ENCODE data around the gene SLC22A7.

DNA sequence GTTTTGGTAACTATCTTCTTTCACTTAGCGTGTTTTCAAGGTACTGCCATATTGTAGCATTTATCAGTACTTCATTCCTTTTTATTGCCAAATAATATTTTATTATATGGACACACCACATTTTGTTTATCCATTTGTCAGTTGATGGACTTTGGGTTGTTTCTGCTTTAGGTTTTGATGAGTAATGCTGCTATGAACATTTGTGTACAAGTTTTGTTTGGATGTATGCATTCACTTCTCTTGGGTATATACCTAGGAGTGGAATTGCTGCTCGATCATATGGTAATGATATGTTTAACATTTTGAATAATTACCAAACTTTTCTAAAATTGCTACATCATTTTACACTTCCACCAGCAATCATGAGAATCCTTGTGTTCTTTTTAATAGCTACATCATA lies 6.4 kb upstream of the SLC22A7 start:
- TF ChIP-seq, protein P1, sequence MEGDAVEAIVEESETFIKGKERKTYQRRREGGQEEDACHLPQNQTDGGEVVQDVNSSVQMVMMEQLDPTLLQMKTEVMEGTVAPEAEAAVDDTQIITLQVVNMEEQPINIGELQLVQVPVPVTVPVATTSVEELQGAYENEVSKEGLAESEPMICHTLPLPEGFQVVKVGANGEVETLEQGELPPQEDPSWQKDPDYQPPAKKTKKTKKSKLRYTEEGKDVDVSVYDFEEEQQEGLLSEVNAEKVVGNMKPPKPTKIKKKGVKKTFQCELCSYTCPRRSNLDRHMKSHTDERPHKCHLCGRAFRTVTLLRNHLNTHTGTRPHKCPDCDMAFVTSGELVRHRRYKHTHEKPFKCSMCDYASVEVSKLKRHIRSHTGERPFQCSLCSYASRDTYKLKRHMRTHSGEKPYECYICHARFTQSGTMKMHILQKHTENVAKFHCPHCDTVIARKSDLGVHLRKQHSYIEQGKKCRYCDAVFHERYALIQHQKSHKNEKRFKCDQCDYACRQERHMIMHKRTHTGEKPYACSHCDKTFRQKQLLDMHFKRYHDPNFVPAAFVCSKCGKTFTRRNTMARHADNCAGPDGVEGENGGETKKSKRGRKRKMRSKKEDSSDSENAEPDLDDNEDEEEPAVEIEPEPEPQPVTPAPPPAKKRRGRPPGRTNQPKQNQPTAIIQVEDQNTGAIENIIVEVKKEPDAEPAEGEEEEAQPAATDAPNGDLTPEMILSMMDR (conservative IDR thresholded peaks at IDR 0.05; ENCODE audit: low read depth in 2 of 2), result no peak
- TF ChIP-seq EZH2 (IDR thresholded peaks at IDR 0.05; ENCODE audit: low read depth, unreplicated experiment) (no peak), POLR2AphosphoS5 (IDR thresholded peaks at IDR 0.05; ENCODE audit: low read depth) (no peak), CREB1 (CRISPR knock-in tag; IDR thresholded peaks at IDR 0.05; ENCODE audit: low read depth) (no peak), JUNB (IDR thresholded peaks at IDR 0.05; ENCODE audit: unreplicated experiment) (no peak), ZNF114 (CRISPR knock-in tag; IDR thresholded peaks at IDR 0.05) (no peak)
- TF ChIP-seq, protein P2, sequence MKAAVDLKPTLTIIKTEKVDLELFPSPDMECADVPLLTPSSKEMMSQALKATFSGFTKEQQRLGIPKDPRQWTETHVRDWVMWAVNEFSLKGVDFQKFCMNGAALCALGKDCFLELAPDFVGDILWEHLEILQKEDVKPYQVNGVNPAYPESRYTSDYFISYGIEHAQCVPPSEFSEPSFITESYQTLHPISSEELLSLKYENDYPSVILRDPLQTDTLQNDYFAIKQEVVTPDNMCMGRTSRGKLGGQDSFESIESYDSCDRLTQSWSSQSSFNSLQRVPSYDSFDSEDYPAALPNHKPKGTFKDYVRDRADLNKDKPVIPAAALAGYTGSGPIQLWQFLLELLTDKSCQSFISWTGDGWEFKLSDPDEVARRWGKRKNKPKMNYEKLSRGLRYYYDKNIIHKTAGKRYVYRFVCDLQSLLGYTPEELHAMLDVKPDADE (IDR thresholded peaks at IDR 0.05), result no peak
- TF ChIP-seq, protein P3, sequence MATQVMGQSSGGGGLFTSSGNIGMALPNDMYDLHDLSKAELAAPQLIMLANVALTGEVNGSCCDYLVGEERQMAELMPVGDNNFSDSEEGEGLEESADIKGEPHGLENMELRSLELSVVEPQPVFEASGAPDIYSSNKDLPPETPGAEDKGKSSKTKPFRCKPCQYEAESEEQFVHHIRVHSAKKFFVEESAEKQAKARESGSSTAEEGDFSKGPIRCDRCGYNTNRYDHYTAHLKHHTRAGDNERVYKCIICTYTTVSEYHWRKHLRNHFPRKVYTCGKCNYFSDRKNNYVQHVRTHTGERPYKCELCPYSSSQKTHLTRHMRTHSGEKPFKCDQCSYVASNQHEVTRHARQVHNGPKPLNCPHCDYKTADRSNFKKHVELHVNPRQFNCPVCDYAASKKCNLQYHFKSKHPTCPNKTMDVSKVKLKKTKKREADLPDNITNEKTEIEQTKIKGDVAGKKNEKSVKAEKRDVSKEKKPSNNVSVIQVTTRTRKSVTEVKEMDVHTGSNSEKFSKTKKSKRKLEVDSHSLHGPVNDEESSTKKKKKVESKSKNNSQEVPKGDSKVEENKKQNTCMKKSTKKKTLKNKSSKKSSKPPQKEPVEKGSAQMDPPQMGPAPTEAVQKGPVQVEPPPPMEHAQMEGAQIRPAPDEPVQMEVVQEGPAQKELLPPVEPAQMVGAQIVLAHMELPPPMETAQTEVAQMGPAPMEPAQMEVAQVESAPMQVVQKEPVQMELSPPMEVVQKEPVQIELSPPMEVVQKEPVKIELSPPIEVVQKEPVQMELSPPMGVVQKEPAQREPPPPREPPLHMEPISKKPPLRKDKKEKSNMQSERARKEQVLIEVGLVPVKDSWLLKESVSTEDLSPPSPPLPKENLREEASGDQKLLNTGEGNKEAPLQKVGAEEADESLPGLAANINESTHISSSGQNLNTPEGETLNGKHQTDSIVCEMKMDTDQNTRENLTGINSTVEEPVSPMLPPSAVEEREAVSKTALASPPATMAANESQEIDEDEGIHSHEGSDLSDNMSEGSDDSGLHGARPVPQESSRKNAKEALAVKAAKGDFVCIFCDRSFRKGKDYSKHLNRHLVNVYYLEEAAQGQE (IDR thresholded peaks at IDR 0.05; ENCODE audit: unreplicated experiment), result no peak
